Keratinocyte (primary cell): ENCODE measurements around the gene TMEM243.

Source experiments
- CTCF ChIP-seq, 3 experiments: IDR thresholded peaks in 1 of 3; conservative IDR thresholded peaks in 1 of 3; optimal IDR thresholded peaks in 1 of 3; 2 replicates in 2 of 3; 3 replicates in 1 of 3; pipeline versions ENCODE3 to v1.5.1; 2011; ENCODE audit warnings: low read length in 3 of 3, mild to moderate bottlenecking in 3 of 3, moderate library complexity in 2 of 3, control low read depth in 1 of 3, inconsistent platforms in 1 of 3; ENCODE audit not compliant: insufficient read depth in 2 of 3; ENCODE audit errors: extremely low read depth in 1 of 3
- EZH2 ChIP-seq: IDR thresholded peaks from one replicate; pipeline ENCODE4 v1.6.1; 2012; ENCODE audit warnings: inconsistent platforms, mild to moderate bottlenecking, low read length, moderate library complexity

- TF ChIP-seq EZH2 (no peak), CTCF (optimal IDR thresholded peaks at IDR 0.05 in 1 of 3, IDR thresholded peaks at IDR 0.05 in 1 of 3, conservative IDR thresholded peaks at IDR 0.05 in 1 of 3; ENCODE audit: extremely low read depth in 1 of 3, insufficient read depth in 2 of 3, low read length in 3 of 3) (no peak)
Measured at GRCh38 chr7:87206361-87206760, 13.2 kb downstream of the TMEM243 start.
